Upper lobe of right lung (tissue), 1 donor: ENCODE measurements around the gene FLT3. TPM values are rescaled to one million over a fixed set of nuclear protein-coding genes. Genes with fewer than 3 reads are reported as not detected.
"Not testable (repeated sequence)": the region's sequence is repeated elsewhere in the genome, so short reads cannot be mapped to it uniquely, and the experiment has no call there.

ENCODE experiments used
- ATAC-seq: fragments of 200-7000 bp; cut with Tn5 transposase; one replicate; pipeline ENCODE4 v1.9.1; 2020; ENCODE audit warnings: mild to moderate bottlenecking, moderate library complexity
- DNase-seq: peaks from one replicate; pipeline ENCODE4 v3.0.0-alpha.2; 2020
- H3K27ac ChIP-seq: fragments of 200-600 bp; one replicate; pipeline ENCODE4 v1.8.0; 2022
- H3K27me3 ChIP-seq: fragments of 200-600 bp; one replicate; pipeline ENCODE4 v1.8.0; 2022; ENCODE audit warnings: mild to moderate bottlenecking
- H3K36me3 ChIP-seq: fragments of 200-600 bp; one replicate; pipeline ENCODE4 v1.8.0; 2022
- H3K4me1 ChIP-seq: fragments of 200-600 bp; one replicate; pipeline ENCODE4 v1.8.0; 2022
- H3K4me3 ChIP-seq: fragments of 200-600 bp; one replicate; pipeline ENCODE4 v1.8.0; 2022; ENCODE audit warnings: mild to moderate bottlenecking
- H3K9me3 ChIP-seq: fragments of 200-600 bp; one replicate; pipeline ENCODE4 v1.8.0; 2022
- CTCF ChIP-seq: fragments of 200-600 bp; IDR thresholded peaks from one replicate; pipeline ENCODE4 v1.8.0; 2022; ENCODE audit warnings: antibody characterized with exemption
- intact Hi-C: fragments of 100-400 bp; cut with DNase I; formaldehyde crosslinking; loops from one replicate; pipeline ENCODE4 v1.11.0; 2022
- total RNA-seq: library from RNA; stranded (reverse); fragmentation: NEBNext Ultra II Directional; extraction: Animal tissue kit (Norgen Biotek cat#: 25700); gene quantifications from one replicate; pipeline ENCODE4 v1.2.1, GENCODE V29; 2021
- donor health status: DM: no; HTN: yes; CAD: no; lungs with severe emphysema.

FLT3 gene
- total RNA-seq, 1 donor from 2014 or later, result 1.1 TPM

GRCh38 chr13:28041501-28041900 lies 58.9 kb downstream of the FLT3 start:
- Histone ChIP-seq H3K27me3 (peaks cover 13% of the 10 kb centered on the region), H3K9me3 (no peaks in the 10 kb centered on the region), H3K4me3 (no peak overlapping the region), H3K27ac (no peak overlapping the region), H3K36me3 (no peaks in the 10 kb centered on the region), H3K4me1 (no peaks in the 10 kb centered on the region)
- DNase-seq, result no peak
- ATAC-seq, result no peak
- no peak for TF ChIP-seq CTCF
- intact Hi-C loops, result no loop called here

GRCh38 chr13:28041031-28041461 lies 59.3 kb downstream of the FLT3 start:
- intact Hi-C loops, result no loop called here
- Histone ChIP-seq H3K36me3 (no peaks in the 10 kb centered on the region), H3K4me3 (no peak overlapping the region), H3K27me3 (peaks cover 13% of the 10 kb centered on the region), H3K4me1 (no peaks in the 10 kb centered on the region), H3K27ac (no peak overlapping the region), H3K9me3 (no peaks in the 10 kb centered on the region)
- no peak for TF ChIP-seq CTCF
- DNase-seq, result no peak
- ATAC-seq, result peak; percentile 14

GRCh38 chr13:28037399-28037798 lies 63.0 kb downstream of the FLT3 start:
- no peaks in the 10 kb centered on the region for H3K36me3 ChIP-seq
- no peak overlapping the region for H3K27ac ChIP-seq
- ATAC-seq (no peak), DNase-seq (no peak)
- peaks cover 18% of the 10 kb centered on the region for H3K27me3 ChIP-seq
- H3K4me1 ChIP-seq, result no peaks in the 10 kb centered on the region
- no peak overlapping the region for H3K4me3 ChIP-seq
- intact Hi-C loops, result no loop called here
- no peak for TF ChIP-seq CTCF
- no peaks in the 10 kb centered on the region for H3K9me3 ChIP-seq

GRCh38 chr13:28035146-28035782 lies 65.1 kb downstream of the FLT3 start:
- peaks cover 19% of the 10 kb centered on the region for H3K27me3 ChIP-seq
- H3K27ac ChIP-seq, result no peak overlapping the region
- H3K36me3 ChIP-seq, result no peaks in the 10 kb centered on the region
- DNase-seq (no peak), ATAC-seq (peak; percentile 65)
- intact Hi-C loops, result no loop called here
- no peak overlapping the region for H3K4me3 ChIP-seq
- no peak for TF ChIP-seq CTCF
- no peaks in the 10 kb centered on the region for H3K4me1 ChIP-seq
- no peaks in the 10 kb centered on the region for H3K9me3 ChIP-seq

- DNase-seq (no peak), ATAC-seq (no peak)
- no peak for TF ChIP-seq CTCF
- Histone ChIP-seq H3K9me3 (no peaks in the 10 kb centered on the region), H3K36me3 (no peaks in the 10 kb centered on the region), H3K27me3 (peaks cover 27% of the 10 kb centered on the region), H3K27ac (no peak overlapping the region), H3K4me3 (no peak overlapping the region), H3K4me1 (no peaks in the 10 kb centered on the region)
- intact Hi-C loops, result no loop called here
Measured at GRCh38 chr13:28033894-28034655, 66.3 kb downstream of the FLT3 start.

- ATAC-seq, intact Hi-C loops, DNase-seq, H3K4me3 ChIP-seq, H3K4me1 ChIP-seq, H3K9me3 ChIP-seq, H3K36me3 ChIP-seq, H3K27ac ChIP-seq: not testable (repeated sequence)
- H3K27me3 ChIP-seq, result peaks cover 22% of the 10 kb centered on the region
Measured at GRCh38 chr13:28032438-28032837, 67.9 kb downstream of the FLT3 start.
